OCI-LY3 (cell line): ENCODE results near the gene SLC15A1.

Experiments
- H2AFZ ChIP-seq: fragments of 200-600, 300-600 bp; shearing (Covaris generic); 2 replicates; pipeline ENCODE4 v1.6.0; 2014; ENCODE audit warnings: antibody characterized with exemption, low read depth, low read length
- H3K27ac ChIP-seq: fragments of 200-600, 300-600 bp; sonication (generic); 2 replicates; pipeline ENCODE4 v1.5.1; 2014; ENCODE audit warnings: mild to moderate bottlenecking, low read length, moderate library complexity, mixed read lengths
- H3K27me3 ChIP-seq: fragments of 200-600, 300-600 bp; sonication (generic); 2 replicates; pipeline ENCODE4 v1.6.1; 2014; ENCODE audit warnings: low read depth, low read length, mixed read lengths
- H3K36me3 ChIP-seq: fragments of 200-600, 300-600 bp; sonication (generic); replicated peaks from 2 replicates; pipeline ENCODE3; 2014; ENCODE audit warnings: low read depth, low read length, mixed read lengths
- H3K4me1 ChIP-seq: fragments of 300-600, 200-600 bp; sonication (generic); 2 replicates; pipeline ENCODE4 v1.6.1; 2014; ENCODE audit warnings: low read length, mixed read lengths
- H3K4me2 ChIP-seq: fragments of 200-600, 300-600 bp; sonication (generic); 2 replicates; pipeline ENCODE4 v1.6.1; 2014; ENCODE audit warnings: low read length, mixed read lengths
- H3K4me3 ChIP-seq: fragments of 300-600, 200-600 bp; sonication (generic); 2 replicates; pipeline ENCODE4 v1.5.1; 2014; ENCODE audit warnings: antibody characterized with exemption, mild to moderate bottlenecking, low read length, moderate library complexity
- H3K79me2 ChIP-seq: fragments of 300-600, 200-600 bp; shearing (Covaris generic); 2 replicates; pipeline ENCODE4 v1.6.1; 2014; ENCODE audit warnings: mild to moderate bottlenecking, low read length, mixed read lengths
- H3K9ac ChIP-seq: fragments of 300-600, 200-600 bp; shearing (Covaris generic); 2 replicates; pipeline ENCODE4 v1.6.0; 2014; ENCODE audit warnings: mild to moderate bottlenecking, low read length, moderate library complexity
- H3K9me3 ChIP-seq: fragments of 200-600, 300-600 bp; shearing (Covaris generic); 2 replicates; pipeline ENCODE4 v1.6.1; 2014; ENCODE audit warnings: low read length, mixed read lengths; ENCODE audit not compliant: insufficient read depth
- H4K20me1 ChIP-seq: fragments of 200-600, 300-600 bp; sonication (generic); 2 replicates; pipeline ENCODE4 v1.6.1; 2016; ENCODE audit warnings: low read length, mixed read lengths; ENCODE audit not compliant: insufficient read depth
- CTCF ChIP-seq: fragments of 200-600, 300-600 bp; sonication (generic); IDR thresholded peaks from 2 replicates; pipeline ENCODE4 v1.5.1; 2014; ENCODE audit warnings: antibody characterized with exemption, low read length, low read depth
- EZH2phosphoT487 ChIP-seq: fragments of 200-600 bp; shearing (Covaris generic); IDR thresholded peaks from 2 replicates; pipeline ENCODE4 v1.6.1; 2018; ENCODE audit warnings: antibody characterized with exemption, mixed run types, low read depth

SLC15A1 gene

GRCh38 chr13:98779695-98780094 is 27.2 kb upstream of the SLC15A1 start:
- TF ChIP-seq CTCF (no peak), EZH2phosphoT487 (no peak)
- H2AFZ ChIP-seq: no peak overlapping the region
- H3K9me3 ChIP-seq: no peaks in the 10 kb centered on the region
- no peaks in the 10 kb centered on the region for H4K20me1 ChIP-seq
- peaks cover 37% of the 10 kb centered on the region for H3K27me3 ChIP-seq
- no peak overlapping the region for H3K27ac ChIP-seq
- no peak overlapping the region for H3K4me3 ChIP-seq
- no peaks in the 10 kb centered on the region for H3K4me1 ChIP-seq
- no peak overlapping the region for H3K9ac ChIP-seq
- no peak overlapping the region for H3K4me2 ChIP-seq
- no peaks in the 10 kb centered on the region for H3K36me3 ChIP-seq
- no peaks in the 10 kb centered on the region for H3K79me2 ChIP-seq

GRCh38 chr13:98778749-98779148 is 26.3 kb upstream of the SLC15A1 start:
- Histone ChIP-seq H3K4me3 (no peak overlapping the region), H3K79me2 (no peaks in the 10 kb centered on the region), H3K4me2 (no peak overlapping the region), H4K20me1 (no peaks in the 10 kb centered on the region), H3K27me3 (peaks cover 37% of the 10 kb centered on the region), H3K36me3 (no peaks in the 10 kb centered on the region), H3K27ac (no peak overlapping the region), H3K9ac (no peak overlapping the region), H3K9me3 (no peaks in the 10 kb centered on the region), H3K4me1 (no peaks in the 10 kb centered on the region), H2AFZ (no peak overlapping the region)
- TF ChIP-seq EZH2phosphoT487: no peak
- TF ChIP-seq CTCF: no peak

- Histone ChIP-seq H4K20me1 (no peaks in the 10 kb centered on the region), H2AFZ (no peak overlapping the region), H3K4me3 (no peak overlapping the region), H3K27ac (no peak overlapping the region), H3K9me3 (no peaks in the 10 kb centered on the region), H3K36me3 (no peaks in the 10 kb centered on the region), H3K4me1 (0 out of 2 replicates have a peak, but pooled peaks cover under 1% of the 10 kb centered on the region), H3K27me3 (peaks cover 21% of the 10 kb centered on the region), H3K4me2 (no peak overlapping the region), H3K9ac (no peak overlapping the region), H3K79me2 (no peaks in the 10 kb centered on the region)
- TF ChIP-seq CTCF: no peak
- TF ChIP-seq EZH2phosphoT487: no peak
Observed at GRCh38 chr13:98776644-98777043, 24.2 kb upstream of the SLC15A1 start.

GRCh38 chr13:98775844-98776598 is 23.5 kb upstream of the SLC15A1 start:
- no peaks in the 10 kb centered on the region for H3K9me3 ChIP-seq
- H3K4me3 ChIP-seq: no peak overlapping the region
- H3K79me2 ChIP-seq: no peaks in the 10 kb centered on the region
- H3K4me1 ChIP-seq: peaks cover 7% of the 10 kb centered on the region
- no peak overlapping the region for H3K27ac ChIP-seq
- no peaks in the 10 kb centered on the region for H4K20me1 ChIP-seq
- peaks cover 17% of the 10 kb centered on the region for H3K27me3 ChIP-seq
- no peak overlapping the region for H3K4me2 ChIP-seq
- H3K9ac ChIP-seq: no peak overlapping the region
- H2AFZ ChIP-seq: no peak overlapping the region
- no peaks in the 10 kb centered on the region for H3K36me3 ChIP-seq
- TF ChIP-seq CTCF (no peak), EZH2phosphoT487 (no peak)
